Neutrophil (primary cell): ENCODE measurements around the gene PIGZ.

Experiments
- H3K27ac ChIP-seq: fragments of 200-600 bp; sonication (generic); 2 replicates; pipeline ENCODE4 v1.5.1; 2016; ENCODE audit warnings: mild to moderate bottlenecking, moderate library complexity
- H3K27me3 ChIP-seq: fragments of 200-600 bp; sonication (generic); 2 replicates; pipeline ENCODE4 v1.6.0; 2016; ENCODE audit warnings: mild to moderate bottlenecking
- H3K36me3 ChIP-seq: fragments of 200-600 bp; sonication (generic); 2 replicates; pipeline ENCODE4 v1.5.1; 2017
- H3K4me1 ChIP-seq, 2 experiments: fragments of 200-600 bp in 1 of 2; sonication (generic) in 1 of 2; 1 replicate in 1 of 2; 2 replicates in 1 of 2; pipeline versions ENCODE4 v1.5.1 to v1.6.1; 2013 to 2016; ENCODE audit warnings: low read depth in 1 of 2, low read length in 1 of 2, mild to moderate bottlenecking in 1 of 2, moderate library complexity in 1 of 2; ENCODE audit not compliant: control insufficient read depth in 1 of 2, insufficient read depth in 1 of 2
- H3K4me3 ChIP-seq, 2 experiments: fragments of 200-600 bp in 1 of 2; sonication (generic) in 1 of 2; 1 replicate in 1 of 2; 2 replicates in 1 of 2; pipeline ENCODE4 v1.5.1; 2013 to 2016; ENCODE audit warnings: low read depth in 1 of 2, low read length in 1 of 2, mild to moderate bottlenecking in 1 of 2, moderate library complexity in 1 of 2
- H3K9me3 ChIP-seq: fragments of 200-600 bp; sonication (generic); 2 replicates; pipeline ENCODE4 v1.5.1; 2016
- TF ChIP-seq, protein P1 (sequence below): fragments of 200-600 bp; sonication (generic); IDR thresholded peaks from 2 replicates; pipeline ENCODE4 v1.5.1; 2016; ENCODE audit warnings: antibody characterized with exemption

PIGZ gene

DNA sequence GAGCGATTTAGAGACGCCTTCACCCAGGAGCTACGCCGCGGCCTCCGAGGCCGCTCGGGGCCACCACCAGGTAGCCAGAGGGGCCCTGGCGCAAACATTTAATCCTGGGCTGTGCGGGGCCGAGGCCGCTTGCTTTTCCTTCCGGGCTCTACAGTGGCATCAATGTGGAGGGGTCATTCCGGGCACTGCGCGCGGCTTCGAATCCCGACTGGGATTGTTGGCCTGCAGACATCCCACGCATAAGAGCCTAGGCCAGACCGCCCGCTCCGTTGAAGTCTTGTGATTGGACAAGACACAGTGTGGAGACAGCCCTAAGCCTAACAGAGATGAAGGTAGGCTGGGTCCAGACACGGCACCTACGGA, 25.7 kb downstream of the PIGZ start:
- Histone ChIP-seq H3K9me3 (no peaks in the 10 kb centered on the region), H3K4me1 (peaks cover 21 to 28% of the 10 kb centered on the region in 2 experiments), H3K27me3 (no peaks in the 10 kb centered on the region), H3K4me3 (peak overlapping the region; percentile 89 to 97), H3K36me3 (peaks cover 2% of the 10 kb centered on the region), H3K27ac (peak overlapping the region; percentile 86)
- TF ChIP-seq, protein P1, sequence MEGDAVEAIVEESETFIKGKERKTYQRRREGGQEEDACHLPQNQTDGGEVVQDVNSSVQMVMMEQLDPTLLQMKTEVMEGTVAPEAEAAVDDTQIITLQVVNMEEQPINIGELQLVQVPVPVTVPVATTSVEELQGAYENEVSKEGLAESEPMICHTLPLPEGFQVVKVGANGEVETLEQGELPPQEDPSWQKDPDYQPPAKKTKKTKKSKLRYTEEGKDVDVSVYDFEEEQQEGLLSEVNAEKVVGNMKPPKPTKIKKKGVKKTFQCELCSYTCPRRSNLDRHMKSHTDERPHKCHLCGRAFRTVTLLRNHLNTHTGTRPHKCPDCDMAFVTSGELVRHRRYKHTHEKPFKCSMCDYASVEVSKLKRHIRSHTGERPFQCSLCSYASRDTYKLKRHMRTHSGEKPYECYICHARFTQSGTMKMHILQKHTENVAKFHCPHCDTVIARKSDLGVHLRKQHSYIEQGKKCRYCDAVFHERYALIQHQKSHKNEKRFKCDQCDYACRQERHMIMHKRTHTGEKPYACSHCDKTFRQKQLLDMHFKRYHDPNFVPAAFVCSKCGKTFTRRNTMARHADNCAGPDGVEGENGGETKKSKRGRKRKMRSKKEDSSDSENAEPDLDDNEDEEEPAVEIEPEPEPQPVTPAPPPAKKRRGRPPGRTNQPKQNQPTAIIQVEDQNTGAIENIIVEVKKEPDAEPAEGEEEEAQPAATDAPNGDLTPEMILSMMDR = no peak

DNA sequence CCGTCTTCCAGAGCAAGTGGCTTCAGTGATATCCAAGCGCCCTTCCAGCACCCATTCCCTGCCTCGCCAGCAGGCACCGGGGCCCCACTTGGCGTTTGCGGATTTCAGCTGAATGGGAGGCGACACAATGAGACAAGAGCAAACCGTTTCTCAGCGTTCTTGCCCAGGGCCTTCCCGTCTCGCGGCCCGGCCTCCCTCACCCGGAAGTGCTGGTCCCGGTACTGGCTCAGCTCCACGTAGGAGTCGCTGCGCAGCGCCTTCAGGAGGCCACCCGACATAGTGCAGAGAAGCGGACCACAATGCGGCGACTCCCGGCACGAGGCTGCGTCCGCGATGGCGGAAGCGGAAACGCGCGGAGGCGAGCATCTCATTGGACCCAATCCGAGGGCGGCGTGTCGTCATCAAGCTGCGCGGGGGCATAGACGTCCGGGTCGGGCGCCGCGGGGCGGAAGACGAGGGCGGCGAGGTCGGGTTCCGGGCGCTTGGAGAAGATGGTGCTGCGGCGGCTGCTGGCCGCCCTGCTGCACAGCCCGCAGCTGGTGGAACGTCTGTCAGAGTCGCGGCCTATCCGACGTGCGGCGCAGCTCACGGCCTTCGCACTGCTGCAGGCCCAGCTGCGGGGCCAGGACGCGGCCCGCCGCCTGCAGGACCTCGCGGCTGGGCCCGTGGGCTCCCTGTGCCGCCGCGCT, 26.3 kb downstream of the PIGZ start, which contains the start of gene NCBP2:
Gene NCBP2 (minus strand): TSS at position 303 of the 689 bp plus-strand sequence. CDS start 25 bp downstream, at position 278.
- Histone ChIP-seq H3K36me3 (peaks cover 7% of the 10 kb centered on the region), H3K4me1 (peaks cover 21 to 28% of the 10 kb centered on the region in 2 experiments), H3K27ac (peak within 1 kb of the TSS; percentile 86), H3K9me3 (no peaks in the 10 kb centered on the region), H3K4me3 (peak within 1 kb of the TSS; percentile 89 to 97), H3K27me3 (no peaks in the 10 kb centered on the region)
- TF ChIP-seq, protein P1 = peak; percentile 83

DNA sequence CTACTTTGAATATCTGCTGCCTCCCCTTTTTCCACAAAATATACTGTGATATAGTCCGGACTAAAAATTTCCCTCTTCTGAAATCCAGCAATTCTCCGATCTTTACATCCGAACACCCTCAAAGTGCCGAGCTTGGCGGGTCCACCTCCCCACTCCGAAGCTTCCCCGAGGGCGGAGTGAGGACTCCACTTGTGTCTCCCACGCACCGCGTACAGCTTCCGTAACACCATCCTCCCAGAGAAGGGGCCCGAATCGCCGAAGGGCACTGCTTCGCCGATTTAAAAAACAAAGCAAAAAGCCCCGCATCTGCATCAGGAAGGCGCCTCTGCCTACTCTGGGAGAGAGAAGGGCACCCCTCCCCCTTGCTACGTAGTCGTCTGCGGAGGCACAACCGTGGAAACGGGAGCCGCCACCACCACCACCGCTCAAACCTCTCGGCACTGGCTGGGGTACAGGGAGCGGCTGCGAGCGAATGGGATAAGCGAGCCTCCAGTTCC, 26.9 kb downstream of the PIGZ start:
- peaks cover 21 to 28% of the 10 kb centered on the region in 2 experiments for H3K4me1 ChIP-seq
- H3K36me3 ChIP-seq = peaks cover 13% of the 10 kb centered on the region
- peak overlapping the region; percentile 89 to 97 for H3K4me3 ChIP-seq
- TF ChIP-seq, protein P1 = no peak
- H3K27ac ChIP-seq = peak overlapping the region; percentile 86
- no peaks in the 10 kb centered on the region for H3K9me3 ChIP-seq
- H3K27me3 ChIP-seq = no peaks in the 10 kb centered on the region

DNA sequence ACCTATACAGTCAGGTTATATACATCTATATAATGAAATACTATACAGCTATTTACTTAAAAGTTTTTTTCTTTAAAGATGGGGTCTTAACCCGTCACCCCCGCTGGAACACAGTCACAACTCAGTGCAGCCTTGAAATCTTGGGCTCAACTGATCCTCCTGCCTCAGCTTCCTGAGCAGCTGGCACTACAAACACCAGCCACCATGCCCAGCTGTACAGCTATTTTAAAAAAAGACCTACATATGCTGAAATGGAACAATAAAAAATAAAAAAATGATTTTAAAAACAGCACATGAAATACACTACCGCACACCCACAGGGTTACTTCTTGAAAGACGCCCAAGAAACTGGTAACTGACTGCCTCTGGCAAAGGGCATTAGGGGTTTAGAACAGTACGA, 30.1 kb downstream of the PIGZ start:
- Histone ChIP-seq H3K36me3 (peaks cover 44% of the 10 kb centered on the region), H3K4me3 (no peak overlapping the region), H3K9me3 (no peaks in the 10 kb centered on the region), H3K4me1 (peaks cover 20 to 26% of the 10 kb centered on the region in 2 experiments), H3K27ac (no peak overlapping the region), H3K27me3 (no peaks in the 10 kb centered on the region)
- TF ChIP-seq, protein P1 = no peak

DNA sequence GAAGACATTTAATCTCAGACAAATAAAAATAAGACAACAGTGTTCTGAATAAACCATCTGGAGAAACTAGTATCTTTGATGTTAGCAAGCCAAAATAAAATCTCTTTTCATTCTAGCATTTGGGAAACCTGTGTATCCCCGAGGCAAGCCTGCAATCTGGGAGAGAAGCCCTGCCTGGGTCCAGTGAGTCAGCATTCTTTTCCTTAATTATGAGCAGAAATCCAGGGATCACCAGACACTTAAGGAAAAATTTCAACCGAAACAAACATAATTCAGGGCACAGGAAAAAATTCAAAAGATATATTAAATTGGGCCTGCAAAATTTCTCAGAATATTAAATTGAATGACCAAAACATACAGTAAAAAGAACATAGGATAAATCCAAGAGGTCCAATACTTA, 30.5 kb downstream of the PIGZ start:
- H3K9me3 ChIP-seq = no peaks in the 10 kb centered on the region
- no peak overlapping the region for H3K27ac ChIP-seq
- H3K4me1 ChIP-seq = peaks cover 16 to 21% of the 10 kb centered on the region in 2 experiments
- no peak overlapping the region for H3K4me3 ChIP-seq
- H3K36me3 ChIP-seq = peaks cover 48% of the 10 kb centered on the region
- no peaks in the 10 kb centered on the region for H3K27me3 ChIP-seq
- TF ChIP-seq, protein P1 = no peak
